Stomach smooth muscle (tissue), 2 donors: ENCODE data around the gene POLR2J2.
"Not testable (repeated sequence)": the region's sequence is repeated elsewhere in the genome, so short reads cannot be mapped to it uniquely, and the experiment has no call there.

Experiments
- H3K27ac ChIP-seq: one replicate; pipeline ENCODE4 v1.7.0; 2013; ENCODE audit warnings: mild to moderate bottlenecking, low read length, inconsistent platforms
- H3K27me3 ChIP-seq, 2 donors: one replicate each; pipeline ENCODE4 v1.7.0; 2013; ENCODE audit warnings: low read length in 2 of 2; ENCODE audit not compliant: insufficient read depth in 2 of 2, control insufficient read depth in 1 of 2
- H3K36me3 ChIP-seq, 2 donors: one replicate each; pipeline ENCODE4 v1.7.0; 2013; ENCODE audit warnings: low read length in 2 of 2; ENCODE audit not compliant: control insufficient read depth in 2 of 2, insufficient read depth in 2 of 2
- H3K4me1 ChIP-seq: one replicate; pipeline ENCODE4 v1.7.0; 2013; ENCODE audit warnings: low read length; ENCODE audit not compliant: control insufficient read depth, insufficient read depth
- H3K4me3 ChIP-seq, 2 donors: one replicate each; pipeline ENCODE4 v1.7.0; 2013; ENCODE audit warnings: low read length in 2 of 2
- H3K9ac ChIP-seq, 2 donors: one replicate each; pipeline ENCODE4 v1.7.0; 2013; ENCODE audit warnings: low read length in 2 of 2, mild to moderate bottlenecking in 1 of 2
- H3K9me3 ChIP-seq, 2 donors: one replicate each; pipeline ENCODE4 v1.7.0; 2013; ENCODE audit warnings: low read length in 2 of 2; ENCODE audit not compliant: control insufficient read depth in 2 of 2
- donor health status: healthy.
- donor health status: Pancreatic carcinoma.

The POLR2J2 gene

GRCh38 chr7:102694008-102694407 is 22.5 kb upstream of the POLR2J2 start:
- not testable (repeated sequence) for H3K27me3 ChIP-seq, H3K4me3 ChIP-seq, H3K9me3 ChIP-seq, H3K9ac ChIP-seq, H3K36me3 ChIP-seq, H3K27ac ChIP-seq, H3K4me1 ChIP-seq

GRCh38 chr7:102690602-102691001 is 19.1 kb upstream of the POLR2J2 start:
- not testable (repeated sequence) for H3K36me3 ChIP-seq, H3K4me1 ChIP-seq, H3K27ac ChIP-seq, H3K27me3 ChIP-seq, H3K9me3 ChIP-seq, H3K9ac ChIP-seq, H3K4me3 ChIP-seq

- not testable (repeated sequence) for H3K9me3 ChIP-seq, H3K9ac ChIP-seq, H3K4me3 ChIP-seq, H3K27me3 ChIP-seq, H3K36me3 ChIP-seq, H3K27ac ChIP-seq, H3K4me1 ChIP-seq
Measured at GRCh38 chr7:102689436-102690282, 18.2 kb upstream of the POLR2J2 start.

GRCh38 chr7:102688299-102689036 is 17.0 kb upstream of the POLR2J2 start:
- H3K9ac ChIP-seq, H3K27me3 ChIP-seq, H3K4me1 ChIP-seq, H3K4me3 ChIP-seq, H3K9me3 ChIP-seq, H3K27ac ChIP-seq, H3K36me3 ChIP-seq: not testable (repeated sequence)

- not testable (repeated sequence) for H3K4me3 ChIP-seq, H3K9me3 ChIP-seq, H3K9ac ChIP-seq, H3K36me3 ChIP-seq, H3K4me1 ChIP-seq, H3K27ac ChIP-seq, H3K27me3 ChIP-seq
Measured at GRCh38 chr7:102682560-102682959, 11.1 kb upstream of the POLR2J2 start.

- H3K9ac ChIP-seq, H3K9me3 ChIP-seq: not testable (repeated sequence)
Measured at GRCh38 chr7:102680780-102681179, 9.3 kb upstream of the POLR2J2 start.

GRCh38 chr7:102675545-102675944 is 4.1 kb upstream of the POLR2J2 start:
- H3K36me3 ChIP-seq, H3K9ac ChIP-seq, H3K4me3 ChIP-seq, H3K27ac ChIP-seq, H3K27me3 ChIP-seq, H3K9me3 ChIP-seq, H3K4me1 ChIP-seq: not testable (repeated sequence)

More at GRCh38 chr7:102680780-102681179, 9.3 kb upstream of the POLR2J2 start:
- H3K27me3 ChIP-seq, H3K4me3 ChIP-seq, H3K27ac ChIP-seq, H3K4me1 ChIP-seq, H3K36me3 ChIP-seq: not testable (repeated sequence)

GRCh38 chr7:102673447-102674067 is 2.1 kb upstream of the POLR2J2 start:
- H3K9ac ChIP-seq, H3K4me3 ChIP-seq, H3K36me3 ChIP-seq, H3K4me1 ChIP-seq, H3K27ac ChIP-seq, H3K27me3 ChIP-seq, H3K9me3 ChIP-seq: not testable (repeated sequence)

GRCh38 chr7:102671956-102672307 is 469 bp upstream of the POLR2J2 start:
- not testable (repeated sequence) for H3K4me1 ChIP-seq, H3K9ac ChIP-seq, H3K27ac ChIP-seq, H3K36me3 ChIP-seq, H3K9me3 ChIP-seq, H3K27me3 ChIP-seq, H3K4me3 ChIP-seq

- not testable (repeated sequence) for H3K4me1 ChIP-seq, H3K4me3 ChIP-seq, H3K9me3 ChIP-seq
Measured at GRCh38 chr7:102667523-102667922, 3.9 kb downstream of the POLR2J2 start.

GRCh38 chr7:102666850-102667249 is 4.6 kb downstream of the POLR2J2 start:
- not testable (repeated sequence) for H3K9ac ChIP-seq, H3K4me1 ChIP-seq, H3K4me3 ChIP-seq, H3K27me3 ChIP-seq, H3K9me3 ChIP-seq, H3K27ac ChIP-seq, H3K36me3 ChIP-seq

More at GRCh38 chr7:102667523-102667922, 3.9 kb downstream of the POLR2J2 start:
- H3K27ac ChIP-seq, H3K36me3 ChIP-seq, H3K27me3 ChIP-seq, H3K9ac ChIP-seq: not testable (repeated sequence)
